Fibroblast of lung (primary cell): ENCODE data around the gene KRT38.

Source experiments
- EZH2 ChIP-seq: IDR thresholded peaks from 2 replicates; pipeline ENCODE4 v1.5.1; 2012; ENCODE audit warnings: low read length, control low read depth, mild to moderate bottlenecking; ENCODE audit errors: missing control alignments
- TF ChIP-seq, protein P1 (sequence below), 2 donors: IDR thresholded peaks in 1 of 2; conservative IDR thresholded peaks in 1 of 2; 1 replicate in 1 of 2; 2 replicates in 1 of 2; pipeline ENCODE4 v1.5.1; 2011 to 2012; ENCODE audit warnings: low read length in 2 of 2, control low read depth in 1 of 2, inconsistent platforms in 1 of 2, low read depth in 1 of 2, mild to moderate bottlenecking in 1 of 2

DNA sequence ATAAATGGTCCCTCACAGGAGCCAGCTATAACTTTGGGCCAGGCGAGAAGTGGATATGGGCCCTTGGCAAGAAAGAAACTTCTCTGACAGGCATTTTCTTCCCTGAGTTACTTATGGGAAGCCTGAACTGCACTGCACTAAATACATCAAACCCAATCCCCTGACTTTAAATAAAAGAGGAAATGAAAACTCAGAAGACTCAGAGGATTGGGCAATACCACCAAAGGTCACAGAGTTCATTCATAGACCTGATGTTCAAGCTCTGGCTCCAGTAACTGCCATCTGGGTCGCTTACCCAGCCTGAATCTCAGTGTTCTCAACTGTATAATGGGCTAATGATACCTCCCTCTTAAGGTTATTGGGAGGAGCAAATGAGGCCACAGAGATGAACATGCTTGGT lies 39.4 kb upstream of the KRT38 start:
- TF ChIP-seq EZH2: no peak
- TF ChIP-seq, protein P1, sequence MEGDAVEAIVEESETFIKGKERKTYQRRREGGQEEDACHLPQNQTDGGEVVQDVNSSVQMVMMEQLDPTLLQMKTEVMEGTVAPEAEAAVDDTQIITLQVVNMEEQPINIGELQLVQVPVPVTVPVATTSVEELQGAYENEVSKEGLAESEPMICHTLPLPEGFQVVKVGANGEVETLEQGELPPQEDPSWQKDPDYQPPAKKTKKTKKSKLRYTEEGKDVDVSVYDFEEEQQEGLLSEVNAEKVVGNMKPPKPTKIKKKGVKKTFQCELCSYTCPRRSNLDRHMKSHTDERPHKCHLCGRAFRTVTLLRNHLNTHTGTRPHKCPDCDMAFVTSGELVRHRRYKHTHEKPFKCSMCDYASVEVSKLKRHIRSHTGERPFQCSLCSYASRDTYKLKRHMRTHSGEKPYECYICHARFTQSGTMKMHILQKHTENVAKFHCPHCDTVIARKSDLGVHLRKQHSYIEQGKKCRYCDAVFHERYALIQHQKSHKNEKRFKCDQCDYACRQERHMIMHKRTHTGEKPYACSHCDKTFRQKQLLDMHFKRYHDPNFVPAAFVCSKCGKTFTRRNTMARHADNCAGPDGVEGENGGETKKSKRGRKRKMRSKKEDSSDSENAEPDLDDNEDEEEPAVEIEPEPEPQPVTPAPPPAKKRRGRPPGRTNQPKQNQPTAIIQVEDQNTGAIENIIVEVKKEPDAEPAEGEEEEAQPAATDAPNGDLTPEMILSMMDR (conservative IDR thresholded peaks at IDR 0.05 in 1 of 2, IDR thresholded peaks at IDR 0.05 in 1 of 2; ENCODE audit: low read depth in 1 of 2, low read length in 2 of 2): no peak
